Right atrium auricular region (tissue), 2 donors: ENCODE data around the gene HMGCS2. TPM values are rescaled to one million over a fixed set of nuclear protein-coding genes. Genes with fewer than 3 reads are reported as not detected.
A peak's percentile ranks its signal among the peaks of the same experiment; 100 is the strongest.

Experiments used
- DNase-seq: peaks from one replicate; pipeline ENCODE4 v3.0.0-alpha.2; 2019; ENCODE audit warnings: low spot score
- H3K27ac ChIP-seq, 2 donors: fragments of 200-600 bp; sonication (generic); 1 replicate in 1 of 2; 2 replicates in 1 of 2; pipeline ENCODE4 v1.5.1; 2016 to 2019
- H3K27me3 ChIP-seq, 2 donors: fragments of 200-600 bp; sonication (generic); one replicate each; pipeline versions ENCODE4 v1.5.1 to v1.6.0; 2017 to 2019
- H3K36me3 ChIP-seq: fragments of 200-600 bp; sonication (generic); one replicate; pipeline ENCODE4 v1.5.1; 2016
- H3K4me1 ChIP-seq, 2 donors: fragments of 200-600 bp; sonication (generic); one replicate each; pipeline versions ENCODE4 v1.5.1 to v1.6.0; 2017 to 2019
- H3K4me3 ChIP-seq, 2 donors: fragments of 200-600 bp; sonication (generic); 1 replicate in 1 of 2; 2 replicates in 1 of 2; pipeline ENCODE4 v1.5.1; 2017 to 2019; ENCODE audit warnings: mild to moderate bottlenecking in 1 of 2, moderate library complexity in 1 of 2
- H3K9me3 ChIP-seq, 2 donors: fragments of 200-600 bp; sonication (generic); one replicate each; pipeline ENCODE4 v1.5.1; 2019
- CTCF ChIP-seq, 2 donors: fragments of 200-600 bp; sonication (generic); IDR thresholded peaks; one replicate each; pipeline ENCODE4 v1.5.1; 2019; ENCODE audit warnings: antibody characterized with exemption in 2 of 2
- total RNA-seq, 2 donors: library from RNA; depleted of rRNA; stranded (reverse); fragments of >200 nt; gene quantifications; one replicate each; pipeline ENCODE4 v1.1.0, GENCODE V29; 2016

HMGCS2 gene
- total RNA-seq, 2 donors from 2014 or later = 12.4 to 43.8 TPM

- Histone ChIP-seq H3K27ac (peak overlapping the region in 1 of 2 donors; percentile 68), H3K36me3 (no peaks in the 10 kb centered on the region), H3K4me3 (no peak overlapping the region), H3K9me3 (no peaks in the 10 kb centered on the region), H3K4me1 (peaks cover 0 to 33% of the 10 kb centered on the region in 2 donors), H3K27me3 (no peaks in the 10 kb centered on the region)
- no peak for TF ChIP-seq CTCF (IDR thresholded peaks at IDR 0.05)
- no peak for DNase-seq
These were observed 26.0 kb downstream of the HMGCS2 start for GRCh38 chr1:119742677-119743076.

DNA sequence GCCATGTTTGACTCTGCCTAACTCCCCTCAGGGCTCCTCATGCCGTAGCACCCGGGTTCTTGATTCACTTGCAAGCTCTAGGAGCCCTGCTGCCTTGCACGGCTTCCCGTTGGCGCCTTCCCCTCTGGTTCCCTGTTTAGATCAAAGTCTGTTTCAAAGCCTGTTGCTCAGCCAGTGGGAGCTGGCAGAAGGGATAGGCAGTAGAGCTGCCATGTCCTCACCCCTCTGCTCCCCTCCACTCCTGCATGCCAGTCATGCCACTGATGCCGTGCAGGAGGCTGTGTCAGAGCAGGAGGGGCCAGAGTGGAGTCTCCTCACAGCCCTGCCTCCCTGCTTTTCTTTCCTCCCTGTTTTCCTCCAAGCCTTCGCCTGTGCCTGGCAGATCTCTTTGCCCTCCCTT lies 26.5 kb downstream of the HMGCS2 start:
- no peak overlapping the region for H3K4me3 ChIP-seq
- H3K27me3 ChIP-seq = no peaks in the 10 kb centered on the region
- peaks cover 0 to 37% of the 10 kb centered on the region in 2 donors for H3K4me1 ChIP-seq
- no peaks in the 10 kb centered on the region for H3K36me3 ChIP-seq
- H3K9me3 ChIP-seq = no peaks in the 10 kb centered on the region
- DNase-seq = no peak
- H3K27ac ChIP-seq = peak overlapping the region in 1 of 2 donors; percentile 68
- TF ChIP-seq CTCF (IDR thresholded peaks at IDR 0.05) = no peak

DNA sequence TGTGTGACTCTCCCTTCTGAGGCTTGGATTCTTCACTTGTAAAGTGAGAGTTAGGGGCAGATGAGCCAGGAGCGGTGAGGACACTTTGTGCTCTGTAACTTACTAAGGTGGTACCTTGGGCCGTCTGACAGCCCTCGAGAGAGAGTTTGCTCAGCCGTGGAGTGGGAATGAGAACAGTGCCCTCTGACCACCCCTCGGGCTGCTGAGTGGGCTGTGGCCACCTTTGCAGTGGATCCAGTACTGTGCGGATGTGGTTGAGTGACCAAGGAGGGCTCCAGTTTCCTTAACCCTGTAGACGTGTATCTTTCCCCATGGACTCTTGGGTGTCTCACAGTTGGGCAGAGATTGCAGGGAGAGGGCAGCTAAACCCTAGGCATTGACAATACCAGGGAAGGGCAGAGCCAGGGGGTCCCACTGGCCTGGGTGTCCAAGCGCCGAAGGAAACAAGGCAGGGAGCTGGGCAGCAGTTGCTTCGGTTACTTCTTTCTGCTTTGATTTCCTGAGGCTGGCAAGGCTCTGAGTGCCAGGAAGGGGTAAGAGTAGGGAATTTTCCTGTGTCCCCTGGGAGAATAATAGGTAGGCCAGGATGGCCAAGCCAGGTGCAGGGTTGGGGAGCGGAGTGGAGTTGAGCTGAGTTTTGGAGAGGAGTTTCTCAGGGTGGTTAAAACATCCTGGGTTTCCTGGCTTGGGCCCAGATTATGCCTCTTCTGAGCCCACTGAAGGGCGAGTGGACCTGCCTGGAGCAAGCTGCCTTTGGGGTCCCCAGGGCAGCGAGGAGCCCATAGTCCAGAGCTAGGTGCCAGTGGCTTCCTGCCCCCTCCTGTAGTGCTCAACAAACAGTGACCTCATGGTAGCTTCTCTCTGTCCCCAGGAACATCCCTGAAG lies 27.6 kb downstream of the HMGCS2 start:
- Histone ChIP-seq H3K27ac (peak overlapping the region in 1 of 2 donors; percentile 68), H3K27me3 (no peaks in the 10 kb centered on the region), H3K9me3 (no peaks in the 10 kb centered on the region), H3K36me3 (no peaks in the 10 kb centered on the region), H3K4me3 (no peak overlapping the region), H3K4me1 (peaks cover 0 to 41% of the 10 kb centered on the region in 2 donors)
- DNase-seq = no peak
- no peak for TF ChIP-seq CTCF (IDR thresholded peaks at IDR 0.05)

- DNase-seq = no peak
- H3K27me3 ChIP-seq = no peaks in the 10 kb centered on the region
- no peak overlapping the region for H3K4me3 ChIP-seq
- H3K36me3 ChIP-seq = no peaks in the 10 kb centered on the region
- H3K4me1 ChIP-seq = peaks cover 0 to 49% of the 10 kb centered on the region in 2 donors
- no peak overlapping the region for H3K27ac ChIP-seq
- no peak for TF ChIP-seq CTCF (IDR thresholded peaks at IDR 0.05)
- no peaks in the 10 kb centered on the region for H3K9me3 ChIP-seq
These were observed 28.4 kb downstream of the HMGCS2 start for GRCh38 chr1:119740261-119740660.

DNA sequence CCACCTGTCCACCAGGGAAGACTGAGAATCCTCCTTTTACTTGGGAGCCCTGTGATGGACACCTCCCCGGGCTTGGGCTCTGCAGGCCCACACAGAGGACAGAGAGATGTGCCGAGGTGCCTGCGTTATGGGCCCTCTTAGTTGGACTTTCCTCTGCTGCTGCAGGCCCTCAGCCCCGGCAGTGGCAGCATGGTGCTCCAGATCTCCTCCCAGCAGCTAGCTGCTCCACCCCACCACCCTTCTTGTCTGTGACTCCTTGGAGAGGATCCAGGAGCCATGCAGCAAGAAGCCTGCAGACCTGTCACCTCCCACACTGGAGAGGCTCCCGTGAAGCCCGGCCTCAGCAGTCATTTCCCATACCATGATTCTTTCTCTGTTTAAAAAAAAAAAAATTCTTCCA lies 29.6 kb downstream of the HMGCS2 start:
- Histone ChIP-seq H3K36me3 (no peaks in the 10 kb centered on the region), H3K9me3 (no peaks in the 10 kb centered on the region), H3K27ac (no peak overlapping the region), H3K27me3 (no peaks in the 10 kb centered on the region), H3K4me1 (peaks cover 0 to 47% of the 10 kb centered on the region in 2 donors), H3K4me3 (no peak overlapping the region)
- no peak for DNase-seq
- no peak for TF ChIP-seq CTCF (IDR thresholded peaks at IDR 0.05)
